ES-I3 (cell line): ENCODE data around the gene BIN2.
"Not testable (repeated sequence)": the region's sequence is repeated elsewhere in the genome, so short reads cannot be mapped to it uniquely, and the experiment has no call there.

Experiments
- H3K36me3 ChIP-seq: 2 replicates; pipeline ENCODE4 v1.6.1; 2013; ENCODE audit warnings: mild to moderate bottlenecking, low read length, control low read depth, moderate library complexity; ENCODE audit not compliant: insufficient read depth
- H3K4me1 ChIP-seq: 2 replicates; pipeline ENCODE4 v1.6.1; 2013; ENCODE audit warnings: mild to moderate bottlenecking, control low read depth, low read length; ENCODE audit not compliant: insufficient read depth
- H3K9ac ChIP-seq: 2 replicates; pipeline ENCODE4 v1.6.1; 2013; ENCODE audit warnings: low read depth, mild to moderate bottlenecking, low read length, moderate library complexity
- H3K9me3 ChIP-seq: 2 replicates; pipeline ENCODE4 v1.6.1; 2013; ENCODE audit warnings: mild to moderate bottlenecking, low read length, moderate library complexity; ENCODE audit not compliant: control insufficient read depth, insufficient read depth

The BIN2 gene

GRCh38 chr12:51359851-51360250, 35.9 kb upstream of the BIN2 start:
- Histone ChIP-seq H3K9me3 (no peaks in the 10 kb centered on the region), H3K36me3 (peaks cover 4% of the 10 kb centered on the region), H3K9ac (no peak overlapping the region), H3K4me1 (no peaks in the 10 kb centered on the region)

GRCh38 chr12:51358496-51358895, 34.5 kb upstream of the BIN2 start:
- Histone ChIP-seq H3K9ac (no peak overlapping the region), H3K36me3 (peaks cover 4% of the 10 kb centered on the region), H3K4me1 (no peaks in the 10 kb centered on the region), H3K9me3 (no peaks in the 10 kb centered on the region)

- H3K36me3 ChIP-seq = peaks cover 4% of the 10 kb centered on the region
- H3K9me3 ChIP-seq = no peaks in the 10 kb centered on the region
- no peaks in the 10 kb centered on the region for H3K4me1 ChIP-seq
- H3K9ac ChIP-seq = no peak overlapping the region
Measured at GRCh38 chr12:51357374-51358047, 33.5 kb upstream of the BIN2 start.

- no peaks in the 10 kb centered on the region; the same call in 1 of the 2 replicates for H3K36me3 ChIP-seq
- no peaks in the 10 kb centered on the region for H3K9me3 ChIP-seq
- H3K4me1 ChIP-seq = peaks cover 6% of the 10 kb centered on the region
- H3K9ac ChIP-seq = no peak overlapping the region
Measured at GRCh38 chr12:51351913-51352532, 28.0 kb upstream of the BIN2 start.

- no peaks in the 10 kb centered on the region for H3K36me3 ChIP-seq
- H3K9ac ChIP-seq = no peak overlapping the region
Measured at GRCh38 chr12:51349026-51349425, 25.1 kb upstream of the BIN2 start.

GRCh38 chr12:51348116-51348515, 24.1 kb upstream of the BIN2 start:
- H3K4me1 ChIP-seq = peaks cover 22% of the 10 kb centered on the region
- H3K36me3 ChIP-seq = no peaks in the 10 kb centered on the region
- H3K9me3 ChIP-seq = no peaks in the 10 kb centered on the region
- H3K9ac ChIP-seq = no peak overlapping the region

More at GRCh38 chr12:51349026-51349425, 25.1 kb upstream of the BIN2 start:
- Histone ChIP-seq H3K9me3 (no peaks in the 10 kb centered on the region), H3K4me1 (peaks cover 19% of the 10 kb centered on the region)

GRCh38 chr12:51346581-51346980, 22.6 kb upstream of the BIN2 start, which contains the start of gene CELA1:
Gene CELA1 (minus strand): TSS chr12:51346679. CDS start chr12:51346638, 41 bp downstream.
- H3K36me3 ChIP-seq = no peaks in the 10 kb centered on the region
- H3K9ac ChIP-seq = no peak within 1 kb of the TSS
- H3K9me3 ChIP-seq = no peaks in the 10 kb centered on the region
- H3K4me1 ChIP-seq = peaks cover 22% of the 10 kb centered on the region

GRCh38 chr12:51345681-51346080, 21.7 kb upstream of the BIN2 start:
- Histone ChIP-seq H3K36me3 (no peaks in the 10 kb centered on the region), H3K4me1 (peaks cover 18% of the 10 kb centered on the region), H3K9ac (no peak overlapping the region), H3K9me3 (no peaks in the 10 kb centered on the region)

GRCh38 chr12:51343201-51343600, 19.2 kb upstream of the BIN2 start:
- Histone ChIP-seq H3K9me3 (no peaks in the 10 kb centered on the region), H3K4me1 (peaks cover 18% of the 10 kb centered on the region), H3K36me3 (no peaks in the 10 kb centered on the region), H3K9ac (no peak overlapping the region)

GRCh38 chr12:51342416-51342815, 18.4 kb upstream of the BIN2 start:
- Histone ChIP-seq H3K9me3 (no peaks in the 10 kb centered on the region), H3K4me1 (peaks cover 18% of the 10 kb centered on the region), H3K36me3 (no peaks in the 10 kb centered on the region), H3K9ac (no peak overlapping the region)

GRCh38 chr12:51341251-51342007, 17.5 kb upstream of the BIN2 start:
- no peaks in the 10 kb centered on the region for H3K36me3 ChIP-seq
- peaks cover 18% of the 10 kb centered on the region for H3K4me1 ChIP-seq
- H3K9me3 ChIP-seq = no peaks in the 10 kb centered on the region
- H3K9ac ChIP-seq = 0 out of 2 replicates have a peak overlapping the region, but pooled peaks have one; percentile 15

GRCh38 chr12:51339750-51340149, 15.8 kb upstream of the BIN2 start:
- 0 out of 2 replicates have a peak, but pooled peaks cover 5% of the 10 kb centered on the region for H3K4me1 ChIP-seq
- no peak overlapping the region for H3K9ac ChIP-seq
- H3K9me3 ChIP-seq = no peaks in the 10 kb centered on the region
- H3K36me3 ChIP-seq = no peaks in the 10 kb centered on the region

- H3K9ac ChIP-seq, H3K4me1 ChIP-seq, H3K36me3 ChIP-seq, H3K9me3 ChIP-seq: not testable (repeated sequence)
Measured at GRCh38 chr12:51337336-51337735, 13.4 kb upstream of the BIN2 start.

GRCh38 chr12:51335931-51336330, 12.0 kb upstream of the BIN2 start:
- Histone ChIP-seq H3K9ac (no peak overlapping the region), H3K36me3 (no peaks in the 10 kb centered on the region), H3K4me1 (no peaks in the 10 kb centered on the region), H3K9me3 (no peaks in the 10 kb centered on the region)
